HG02970 (cell line): Measurements from ENCODE around the gene RPS21.
"Not testable (repeated sequence)": the region's sequence is repeated elsewhere in the genome, so short reads cannot be mapped to it uniquely, and the experiment has no call there.

ENCODE experiments used
- ATAC-seq: cut with Tn5 transposase; IDR thresholded peaks from one replicate; pipeline ENCODE4 v1.9.1; 2021; ENCODE audit warnings: mild to moderate bottlenecking, moderate library complexity, moderate number of reproducible peaks; ENCODE audit not compliant: unreplicated experiment, low FRiP score

RPS21 gene

DNA sequence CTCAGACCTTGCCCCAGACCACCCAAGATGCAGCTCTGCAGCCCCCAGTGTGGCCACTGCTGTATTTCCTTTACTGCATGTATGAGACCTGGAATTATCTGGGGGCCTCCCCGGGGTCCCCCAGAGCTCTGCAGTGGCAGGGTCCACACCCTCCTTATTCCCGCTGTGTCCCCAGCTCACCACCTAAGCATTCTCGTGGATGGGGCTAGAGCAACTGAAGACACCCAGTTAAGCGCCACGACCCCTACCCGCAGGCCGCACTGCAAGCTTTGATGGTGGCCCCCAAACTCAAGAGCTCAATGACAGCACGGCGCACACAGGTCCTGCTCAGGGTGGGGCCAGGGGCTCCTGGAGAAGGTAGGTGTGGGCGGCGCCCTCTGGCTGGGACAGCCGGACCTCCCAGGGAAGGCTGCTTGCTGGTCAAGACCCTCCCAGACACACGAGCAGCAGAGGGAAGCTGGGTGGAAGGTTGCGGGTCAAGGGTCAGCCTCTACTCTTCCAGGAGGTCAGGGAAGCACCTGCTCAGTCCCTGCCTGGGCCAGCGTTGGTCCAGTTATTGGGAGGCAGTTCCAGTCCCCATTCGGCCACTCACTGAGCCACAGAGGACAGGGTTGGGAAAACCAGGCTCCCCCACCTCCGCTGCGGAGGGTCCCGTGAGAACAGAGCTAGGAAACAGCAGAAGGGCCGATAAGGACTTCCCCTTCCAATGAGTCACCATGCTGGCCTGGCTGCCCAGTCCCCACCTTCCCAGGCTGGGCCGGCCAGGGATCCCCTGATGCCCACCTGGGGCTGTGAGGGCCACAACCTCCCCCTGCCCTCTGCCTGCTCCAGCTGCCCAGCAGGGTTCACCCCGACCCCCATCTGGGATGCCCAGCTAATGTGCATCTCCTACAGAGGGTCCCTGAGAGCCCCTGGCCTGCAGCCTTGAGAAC lies 22.7 kb upstream of the RPS21 start:
- ATAC-seq, result no peak

DNA sequence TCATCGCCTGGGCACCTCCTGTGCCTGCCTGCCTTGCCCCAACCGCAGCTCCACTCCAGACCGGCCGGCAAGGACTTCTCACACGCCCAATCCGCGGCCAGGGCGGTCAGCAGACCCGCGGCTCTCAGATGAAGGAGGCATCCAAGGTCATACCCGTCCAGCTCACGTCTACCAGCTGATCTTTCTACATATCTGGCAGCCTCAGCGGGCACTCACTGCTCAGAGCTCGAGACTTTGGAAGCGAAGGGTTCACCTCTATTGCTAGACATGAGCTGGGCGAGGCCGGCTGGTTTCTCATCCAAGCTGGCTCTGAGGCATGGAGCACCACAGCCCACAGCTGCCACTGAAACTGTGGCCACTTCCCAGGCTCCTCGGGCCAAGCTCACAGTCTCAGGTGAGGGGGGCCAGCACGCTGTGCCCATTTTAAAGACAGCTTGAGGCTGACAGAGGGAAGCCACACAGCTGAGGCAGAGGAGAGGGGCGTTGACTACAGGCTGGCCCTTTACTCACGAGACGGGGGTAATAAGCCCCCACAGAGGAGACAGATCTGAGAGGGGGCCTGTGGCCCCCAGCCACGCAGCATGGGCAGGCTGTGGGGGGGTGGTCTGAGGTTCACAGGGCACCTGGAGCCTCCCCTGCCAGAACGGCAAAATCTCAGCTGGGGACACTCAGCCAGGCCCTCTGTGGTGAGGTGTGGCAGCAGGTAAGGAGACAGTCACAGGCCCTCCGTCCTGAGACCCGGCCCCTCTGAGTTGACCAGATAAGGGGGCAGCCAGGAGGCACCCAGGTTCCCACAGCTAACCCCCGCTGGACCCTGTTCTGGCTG lies 21.8 kb upstream of the RPS21 start:
- ATAC-seq, result no peak

DNA sequence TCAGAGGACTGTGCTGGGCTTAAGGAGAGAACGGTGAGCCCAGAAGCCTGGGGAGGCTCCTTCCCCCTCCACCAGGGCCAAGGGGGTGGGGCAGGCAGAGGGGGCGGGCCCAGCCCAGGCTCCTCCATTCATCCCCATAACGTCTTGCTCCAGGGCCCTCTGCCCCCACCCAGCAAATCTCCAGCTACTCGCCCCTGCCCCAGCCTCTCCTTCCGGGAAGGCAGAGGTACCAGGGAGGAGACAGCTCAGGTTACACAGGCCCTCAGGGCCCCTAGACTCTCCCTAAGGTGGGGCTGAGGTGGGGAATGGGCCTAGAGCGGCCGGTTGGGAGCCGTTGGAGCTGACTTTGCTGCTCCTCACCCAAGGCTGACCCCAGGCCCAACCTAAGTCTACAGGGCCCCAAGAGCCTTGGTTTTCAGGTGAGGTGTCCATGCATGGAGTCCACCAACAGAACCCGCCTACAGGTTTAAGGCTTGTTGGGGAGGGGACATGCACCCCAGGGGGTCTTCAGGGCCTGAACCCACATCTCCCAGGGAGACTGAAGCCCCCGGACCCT lies 21.0 kb upstream of the RPS21 start:
- no peak for ATAC-seq

- no peak for ATAC-seq
Measured at GRCh38 chr20:62366370-62367135, 20.4 kb upstream of the RPS21 start.

- ATAC-seq, result no peak
Measured at GRCh38 chr20:62367136-62367632, 19.7 kb upstream of the RPS21 start, which contains the start of gene LAMA5. Gene LAMA5, minus strand, starts transcription at chr20:62367312. Its CDS starts 67 bp downstream, at chr20:62367245.

DNA sequence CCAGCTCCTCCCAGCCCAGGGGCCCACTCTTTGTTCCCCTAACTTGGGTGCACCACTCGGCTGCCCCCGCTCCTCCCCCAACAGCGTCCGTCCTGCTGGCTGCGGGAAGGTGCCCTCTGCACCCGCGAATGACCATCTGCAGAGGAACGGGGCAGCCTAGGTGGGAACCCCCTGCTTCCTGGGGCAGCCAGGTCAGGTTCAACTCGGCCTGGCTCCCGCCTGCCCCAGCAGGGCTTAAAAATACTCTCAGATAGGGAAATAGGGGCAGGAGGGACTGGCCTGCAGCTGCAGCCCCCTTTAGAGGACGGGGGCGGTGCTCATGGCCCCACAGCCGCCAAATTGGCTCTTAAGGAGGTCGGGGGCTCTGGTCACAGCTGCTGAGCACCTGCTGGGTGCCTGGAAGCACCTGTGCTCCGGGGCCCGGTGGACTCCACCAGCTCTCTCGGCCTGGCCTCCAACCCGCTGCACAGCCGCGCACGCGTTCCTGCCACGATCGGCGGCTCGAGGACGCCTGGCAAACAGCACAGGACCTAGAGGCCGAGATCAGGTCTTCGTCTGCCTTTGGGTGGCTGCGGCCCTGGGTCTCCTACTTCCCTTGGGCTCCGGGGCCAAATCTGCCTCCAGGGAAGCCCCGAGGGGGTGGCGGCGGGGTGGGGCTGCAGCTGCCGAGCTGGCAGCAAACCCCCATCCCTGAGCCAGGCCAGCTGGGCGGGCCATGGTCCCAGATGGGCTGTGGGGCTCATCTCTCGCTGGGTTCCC lies 19.1 kb upstream of the RPS21 start:
- ATAC-seq, result no peak

- ATAC-seq, result no peak
Measured at GRCh38 chr20:62368392-62368975, 18.4 kb upstream of the RPS21 start.

GRCh38 chr20:62368976-62369814 lies 17.7 kb upstream of the RPS21 start:
- no peak for ATAC-seq

GRCh38 chr20:62369815-62370114 lies 17.1 kb upstream of the RPS21 start:
- no peak for ATAC-seq

- no peak for ATAC-seq
Measured at GRCh38 chr20:62370115-62370806, 16.6 kb upstream of the RPS21 start.

DNA sequence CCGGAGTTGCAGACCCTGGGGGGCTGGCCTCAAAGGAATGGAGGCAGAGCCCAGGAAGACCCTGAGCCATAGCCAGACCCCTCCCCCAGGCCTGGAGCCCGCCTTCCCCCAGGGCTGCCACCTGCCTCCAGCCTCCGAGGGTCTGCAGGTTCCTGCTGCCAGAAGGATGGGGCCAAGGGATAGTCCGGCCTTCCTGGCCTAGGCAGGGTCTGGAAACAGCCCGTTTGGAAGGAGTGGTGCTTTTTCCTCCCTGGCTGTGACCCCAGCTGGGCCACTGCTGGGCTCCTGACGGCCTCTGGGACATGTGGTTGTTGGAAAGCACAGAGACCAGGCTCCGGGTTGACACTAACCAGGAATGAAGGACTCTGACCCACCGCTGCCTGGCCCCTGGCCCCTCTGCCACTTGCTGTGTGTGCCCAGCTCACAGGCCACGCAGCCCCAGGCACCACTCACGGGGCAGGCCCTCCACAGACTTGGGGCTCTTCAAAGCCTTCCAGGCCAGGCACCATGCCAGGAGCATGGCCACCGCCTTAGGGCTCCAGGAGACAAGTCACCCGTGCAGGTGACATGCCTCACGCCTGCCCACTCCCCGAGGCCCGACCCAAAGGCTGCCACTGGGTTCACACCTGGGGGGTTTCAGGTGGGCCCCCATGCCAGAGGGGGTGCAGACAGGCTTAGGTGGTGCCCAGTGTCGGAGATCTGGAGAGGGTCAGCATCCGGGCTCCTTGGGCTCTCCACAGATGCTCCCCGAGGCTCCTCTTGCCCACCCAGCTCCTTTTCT lies 15.9 kb upstream of the RPS21 start:
- no peak for ATAC-seq

DNA sequence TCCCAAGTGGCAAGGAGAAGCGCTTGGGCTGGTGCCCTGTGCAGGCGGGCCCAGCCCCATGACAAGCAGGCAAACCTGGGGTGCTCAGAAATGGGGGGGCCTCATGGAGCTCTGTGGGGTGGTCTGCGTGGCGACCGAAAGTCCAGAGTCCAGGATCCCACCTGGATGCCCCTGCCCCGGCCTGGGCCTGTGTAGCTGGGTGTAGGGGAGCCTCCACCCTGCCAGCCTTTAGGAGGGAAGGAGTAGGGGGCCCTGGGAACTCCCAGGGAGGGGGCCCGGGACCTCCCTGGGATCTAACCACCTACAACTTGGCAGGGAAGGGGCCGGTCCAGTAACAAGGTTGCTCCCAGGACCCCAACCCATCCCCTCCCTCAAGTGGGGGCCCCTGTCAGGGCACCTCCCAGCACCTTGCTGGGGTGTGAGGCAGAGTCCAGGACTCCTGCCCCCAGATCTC lies 15.3 kb upstream of the RPS21 start:
- ATAC-seq, result no peak

DNA sequence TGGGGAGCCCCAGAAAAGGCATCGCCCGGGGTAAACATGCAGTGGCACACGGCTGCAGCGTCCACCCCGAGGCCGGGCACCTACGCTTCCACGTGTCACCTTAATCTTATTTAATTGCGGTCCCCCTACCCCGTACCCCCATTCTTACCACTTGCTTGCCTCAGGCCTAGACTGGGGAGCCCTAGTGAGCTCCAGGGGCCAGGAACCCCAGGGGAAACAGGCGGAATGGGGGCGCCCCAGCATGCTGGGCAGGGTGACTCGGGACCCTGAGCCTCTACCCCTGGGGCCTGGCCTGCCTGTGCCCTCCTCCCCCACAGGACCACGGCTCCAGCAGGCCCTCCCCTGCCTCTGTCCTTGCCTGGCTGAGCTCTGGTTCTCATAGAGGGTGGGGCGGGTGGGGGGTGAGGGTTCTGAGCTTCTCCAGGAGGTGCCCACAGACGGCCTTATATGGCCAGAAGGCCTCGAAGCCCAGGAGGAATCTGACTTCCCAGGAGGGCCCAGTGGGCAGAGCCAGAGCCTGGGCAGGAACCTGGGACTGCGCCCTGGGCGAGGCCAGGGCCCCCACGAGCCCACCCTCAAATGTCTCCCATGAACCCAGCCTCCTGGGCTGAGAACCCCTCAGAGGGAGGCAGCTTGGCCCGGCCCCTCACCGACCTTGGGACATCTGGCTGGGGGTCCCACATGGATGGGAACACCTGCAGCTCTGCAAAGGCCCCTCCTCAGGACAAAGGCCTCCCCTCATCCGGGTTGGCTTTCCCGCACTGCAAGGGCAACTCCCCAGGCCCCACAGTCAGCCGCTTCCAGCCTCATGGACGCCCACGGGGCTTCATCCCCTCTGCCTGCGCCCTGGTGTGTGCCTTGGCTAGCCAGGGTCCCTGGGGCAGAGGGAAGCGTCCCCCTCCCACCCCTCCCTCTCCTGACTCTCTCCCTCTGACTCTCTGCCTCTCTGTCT lies 14.6 kb upstream of the RPS21 start:
- no peak for ATAC-seq

DNA sequence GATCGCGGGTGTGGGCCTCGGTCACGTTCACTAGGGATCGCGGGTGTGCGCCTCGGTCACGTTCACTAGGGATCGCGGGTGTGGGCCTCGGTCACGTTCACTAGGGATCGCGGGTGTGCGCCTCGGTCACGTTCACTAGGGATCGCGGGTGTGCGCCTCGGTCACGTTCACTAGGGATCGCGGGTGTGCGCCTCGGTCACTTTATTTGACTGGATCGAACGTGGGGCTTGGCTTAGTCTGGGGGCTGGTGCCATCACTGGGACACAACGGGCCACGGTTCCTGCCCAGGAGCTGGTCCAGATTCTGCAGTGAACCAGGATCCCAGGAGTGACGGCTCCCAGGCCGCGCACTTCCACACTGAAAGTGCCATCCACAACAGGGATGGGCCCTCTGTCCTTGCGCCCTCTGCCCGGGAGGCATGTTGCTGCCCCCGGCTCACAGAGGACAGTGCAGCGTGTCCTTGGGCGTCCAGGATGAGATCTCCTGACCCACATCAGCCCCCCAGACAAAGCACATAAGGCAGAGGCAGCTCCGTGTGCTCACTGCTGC lies 13.2 kb upstream of the RPS21 start:
- not testable (repeated sequence) for ATAC-seq

GRCh38 chr20:62374331-62375152 lies 12.4 kb upstream of the RPS21 start:
- no peak for ATAC-seq
